HEK293 (cell line): ENCODE results near the gene KLHL29.

Source experiments
- CTCF ChIA-PET: fragments of 350-600 bp; formaldehyde crosslinking; extraction: SDS; loops from one replicate; lab custom pipeline; 2021; ENCODE audit warnings: antibody characterized with exemption; lab: Yijun Ruan, JAX
- POLR2A ChIA-PET: fragments of 300-600 bp; formaldehyde crosslinking; extraction: SDS; loops from one replicate; lab custom pipeline; 2020; ENCODE audit warnings: antibody characterized with exemption, inconsistent platforms; lab: Yijun Ruan, JAX
- H3K27ac ChIP-seq: fragments of 200-500 bp; sonication (Bioruptor generic); 2 replicates; pipeline ENCODE4 v1.5.1; 2014; ENCODE audit warnings: low read depth, low read length, control low read depth, inconsistent platforms; ENCODE audit errors: extremely low read depth
- H3K36me3 ChIP-seq, 2 experiments: fragments of 200-500 bp in 1 of 2; sonication (Bioruptor generic) in 1 of 2; 1 replicate in 1 of 2; 2 replicates in 1 of 2; pipeline ENCODE4 v1.5.1; 2014 to 2017; ENCODE audit warnings: inconsistent platforms in 2 of 2, low read length in 2 of 2; ENCODE audit not compliant: control insufficient read depth in 2 of 2, insufficient read depth in 1 of 2
- H3K4me1 ChIP-seq: fragments of 200-500 bp; sonication (Bioruptor generic); 2 replicates; pipeline ENCODE4 v1.5.1; 2014; ENCODE audit warnings: mild to moderate bottlenecking, low read length, inconsistent platforms; ENCODE audit not compliant: control insufficient read depth, insufficient read depth
- H3K4me3 ChIP-seq: 2 replicates; pipeline ENCODE4 v1.5.1; 2011; ENCODE audit warnings: low read depth, mild to moderate bottlenecking, control low read depth, low read length, moderate library complexity
- H3K9me3 ChIP-seq: fragments of 200-500 bp; sonication (Bioruptor generic); 2 replicates; pipeline ENCODE4 v1.5.1; 2014; ENCODE audit warnings: low read depth, low read length, inconsistent platforms; ENCODE audit not compliant: control insufficient read depth, insufficient read depth
- HOXC10 ChIP-seq: sonication (generic); formaldehyde crosslinking; IDR thresholded peaks from 2 replicates; pipeline ENCODE4 v1.8.1; 2023; ENCODE audit warnings: mild to moderate bottlenecking, missing genetic modification reagents
- KLF10 ChIP-seq: fragments of 450-650 bp; IDR thresholded peaks from 2 replicates; pipeline ENCODE4 v1.5.1; 2018; ENCODE audit warnings: missing biosample characterization, mild to moderate bottlenecking, missing genetic modification characterization
- KLF8 ChIP-seq: fragments of 450-650 bp; formaldehyde crosslinking; IDR thresholded peaks from 2 replicates; pipeline ENCODE4 v1.5.1; 2016; ENCODE audit warnings: missing biosample characterization, missing genetic modification characterization
- KLF9 ChIP-seq: fragments of 450-650 bp; formaldehyde crosslinking; IDR thresholded peaks from 2 replicates; pipeline ENCODE4 v1.5.1; 2016; ENCODE audit warnings: missing biosample characterization, missing genetic modification characterization, low read depth
- OSR2 ChIP-seq: fragments of 450-650 bp; formaldehyde crosslinking; IDR thresholded peaks from 2 replicates; pipeline ENCODE4 v1.5.1; 2016; ENCODE audit warnings: missing biosample characterization, missing genetic modification characterization
- OVOL3 ChIP-seq: fragments of 450-650 bp; formaldehyde crosslinking; IDR thresholded peaks from 2 replicates; pipeline ENCODE4 v1.5.1; 2016; ENCODE audit warnings: missing biosample characterization, missing genetic modification characterization
- PRDM1 ChIP-seq: fragments of 450-650 bp; formaldehyde crosslinking; IDR thresholded peaks from 2 replicates; pipeline ENCODE4; 2016; ENCODE audit warnings: missing biosample characterization, missing genetic modification characterization
- PRDM2 ChIP-seq: fragments of 450-650 bp; formaldehyde crosslinking; IDR thresholded peaks from 2 replicates; pipeline ENCODE4 v1.5.1; 2016; ENCODE audit warnings: missing biosample characterization, missing genetic modification characterization, borderline replicate concordance
- SCRT1 ChIP-seq: fragments of 450-650 bp; formaldehyde crosslinking; IDR thresholded peaks from 2 replicates; pipeline ENCODE4 v1.5.1; 2016; ENCODE audit warnings: missing biosample characterization, missing genetic modification characterization, borderline replicate concordance
- SCRT2 ChIP-seq: fragments of 450-650 bp; formaldehyde crosslinking; IDR thresholded peaks from 2 replicates; pipeline ENCODE4 v1.5.1; 2016; ENCODE audit warnings: missing biosample characterization, missing genetic modification characterization
- SETDB1 ChIP-seq: IDR thresholded peaks from one replicate; pipeline ENCODE4 v1.6.1; 2017; ENCODE audit warnings: mild to moderate bottlenecking, low read length, moderate library complexity, mixed read lengths; ENCODE audit not compliant: insufficient read length
- YY2 ChIP-seq: fragments of 450-650 bp; formaldehyde crosslinking; IDR thresholded peaks from 2 replicates; pipeline ENCODE4 v1.5.1; 2016; ENCODE audit warnings: missing biosample characterization, missing genetic modification characterization
- ZBTB17 ChIP-seq: fragments of 450-650 bp; formaldehyde crosslinking; IDR thresholded peaks from 2 replicates; pipeline ENCODE4 v1.5.1; 2016; ENCODE audit warnings: missing biosample characterization, missing genetic modification characterization
- ZBTB21 ChIP-seq: fragments of 450-650 bp; formaldehyde crosslinking; IDR thresholded peaks from 2 replicates; pipeline ENCODE4 v1.5.1; 2017; ENCODE audit warnings: missing biosample characterization, missing genetic modification characterization
- ZEB2 ChIP-seq: fragments of 450-650 bp; formaldehyde crosslinking; IDR thresholded peaks from 2 replicates; pipeline ENCODE4 v1.5.1; 2016; ENCODE audit warnings: missing biosample characterization, missing genetic modification characterization
- ZFHX2 ChIP-seq: fragments of 450-650 bp; formaldehyde crosslinking; conservative IDR thresholded peaks from 2 replicates; pipeline ENCODE4 v1.5.1; 2016; ENCODE audit warnings: missing biosample characterization, missing genetic modification characterization
- ZFP41 ChIP-seq: fragments of 450-650 bp; formaldehyde crosslinking; IDR thresholded peaks from 2 replicates; pipeline ENCODE4 v1.5.1; 2016; ENCODE audit warnings: missing biosample characterization, missing genetic modification characterization, borderline replicate concordance
- ZFP69B ChIP-seq: fragments of 450-650 bp; formaldehyde crosslinking; IDR thresholded peaks from 2 replicates; pipeline ENCODE4 v1.5.1; 2016; ENCODE audit warnings: missing biosample characterization, missing genetic modification characterization
- ZIC2 ChIP-seq: fragments of 450-650 bp; formaldehyde crosslinking; IDR thresholded peaks from 2 replicates; pipeline ENCODE4 v1.5.1; 2016; ENCODE audit warnings: missing biosample characterization, missing genetic modification characterization
- ZNF148 ChIP-seq: fragments of 450-650 bp; formaldehyde crosslinking; IDR thresholded peaks from 2 replicates; pipeline ENCODE4 v1.5.0; 2017; ENCODE audit warnings: missing biosample characterization, missing genetic modification characterization, borderline replicate concordance
- ZNF19 ChIP-seq: fragments of 450-650 bp; formaldehyde crosslinking; IDR thresholded peaks from 2 replicates; pipeline ENCODE4; 2016; ENCODE audit warnings: missing biosample characterization, missing genetic modification characterization, low read depth
- ZNF335 ChIP-seq: fragments of 450-650 bp; formaldehyde crosslinking; conservative IDR thresholded peaks from 2 replicates; pipeline ENCODE4 v1.5.1; 2016; ENCODE audit warnings: missing biosample characterization, missing genetic modification characterization
- ZNF521 ChIP-seq: fragments of 450-650 bp; formaldehyde crosslinking; IDR thresholded peaks from 2 replicates; pipeline ENCODE4 v1.5.1; 2017; ENCODE audit warnings: missing biosample characterization, mild to moderate bottlenecking, missing genetic modification characterization
- ZNF626 ChIP-seq: fragments of 450-650 bp; sonication (Bioruptor Pico); formaldehyde crosslinking; IDR thresholded peaks from 2 replicates; pipeline ENCODE4 v1.5.1; 2018; ENCODE audit warnings: missing biosample characterization, missing genetic modification characterization, inconsistent platforms
- ZNF658 ChIP-seq: fragments of 450-650 bp; formaldehyde crosslinking; IDR thresholded peaks from 2 replicates; pipeline ENCODE4; 2016; ENCODE audit warnings: missing biosample characterization, missing genetic modification characterization
- ZNF664 ChIP-seq: fragments of 450-650 bp; formaldehyde crosslinking; IDR thresholded peaks from 2 replicates; pipeline ENCODE4 v1.5.1; 2016; ENCODE audit warnings: missing biosample characterization, missing genetic modification characterization
- ZNF701 ChIP-seq: fragments of 450-650 bp; formaldehyde crosslinking; IDR thresholded peaks from 2 replicates; pipeline ENCODE4 v1.5.1; 2016; ENCODE audit warnings: missing biosample characterization, missing genetic modification characterization
- ZNF707 ChIP-seq: fragments of 450-650 bp; formaldehyde crosslinking; IDR thresholded peaks from 2 replicates; pipeline ENCODE4 v1.5.1; 2016; ENCODE audit warnings: missing biosample characterization, missing genetic modification characterization
- ZNF76 ChIP-seq: fragments of 450-650 bp; formaldehyde crosslinking; IDR thresholded peaks from 2 replicates; pipeline ENCODE4; 2016; ENCODE audit warnings: low read depth, missing biosample characterization, missing genetic modification characterization, borderline replicate concordance
- ZNF768 ChIP-seq: fragments of 450-650 bp; formaldehyde crosslinking; IDR thresholded peaks from 2 replicates; pipeline ENCODE4 v1.5.1; 2018; ENCODE audit warnings: missing biosample characterization, mild to moderate bottlenecking, missing genetic modification characterization
- TF ChIP-seq, protein P1 (sequence below): fragments of 450-650 bp; formaldehyde crosslinking; IDR thresholded peaks from 2 replicates; pipeline ENCODE4 v1.5.1; 2016; ENCODE audit warnings: missing biosample characterization, missing genetic modification characterization

The KLHL29 gene

DNA sequence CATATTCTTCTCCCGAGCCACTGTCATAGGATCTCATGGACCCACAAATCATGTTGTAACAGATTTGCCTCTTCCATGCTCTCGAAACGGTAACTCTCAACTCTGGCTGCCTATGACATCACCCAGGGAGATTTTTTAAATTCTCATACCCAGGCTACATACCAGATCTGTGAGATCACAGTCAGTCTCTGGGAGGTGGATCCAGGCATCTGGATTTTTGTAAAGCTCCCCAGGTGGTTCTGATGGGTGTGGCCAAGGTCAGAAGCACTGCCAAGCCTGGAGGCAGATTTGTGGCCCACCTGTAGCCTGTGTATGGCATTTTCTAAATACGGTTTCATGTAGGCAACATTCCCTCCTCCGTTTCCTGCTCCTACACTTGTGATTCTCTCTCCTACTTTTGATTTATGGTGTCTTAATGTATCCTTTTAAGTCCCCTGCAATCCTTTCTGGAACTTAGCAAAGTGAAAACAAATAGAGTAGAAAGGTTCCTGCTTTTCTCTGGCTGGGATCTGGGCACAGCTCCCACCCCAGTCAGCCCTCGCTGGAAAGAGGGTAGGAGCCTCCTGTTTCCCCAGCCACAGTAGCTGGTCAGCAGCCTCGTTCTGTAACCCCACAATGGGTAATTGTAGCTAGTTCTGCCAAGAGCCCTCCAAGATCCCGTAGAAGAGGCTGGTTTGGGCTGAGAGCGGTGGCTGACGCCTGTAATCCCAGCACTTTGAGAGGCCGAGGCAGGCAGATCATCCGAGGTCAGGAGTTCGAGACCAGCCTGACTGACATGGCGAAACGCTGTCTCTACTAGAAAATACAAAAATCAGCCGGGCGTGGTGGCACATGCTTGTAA is 96.2 kb downstream of the KLHL29 start:
- Histone ChIP-seq H3K27ac (no peak overlapping the region), H3K9me3 (no peaks in the 10 kb centered on the region), H3K4me1 (no peaks in the 10 kb centered on the region; the same call in 1 of the 2 replicates), H3K4me3 (no peak overlapping the region), H3K36me3 (no peaks in the 10 kb centered on the region)
- ChIA-PET POLR2A (interaction anchor here (0.6 kb wide), 1 partner anchor 235 kb away, joined by 3 read pairs; no protein-coding TSS in a partner anchor), CTCF (interaction anchor here (0.9 kb wide), 1 partner anchor 21 kb away, joined by 3 read pairs; no protein-coding TSS in a partner anchor)
- TF ChIP-seq ZFHX2: peak; percentile 65
- no peak for TF ChIP-seq ZNF768 (tag by site-specific recombination)
- TF ChIP-seq ZEB2: peak; percentile 56
- TF ChIP-seq ZNF658 (tag by site-specific recombination): no peak
- TF ChIP-seq ZNF19 (tag by site-specific recombination): no peak
- peak; percentile 36; the same call in 1 of the 2 replicates for TF ChIP-seq PRDM1 (tag by site-specific recombination)
- TF ChIP-seq KLF9 (tag by site-specific recombination): no peak; the same call in 1 of the 2 replicates
- TF ChIP-seq ZBTB17 (tag by site-specific recombination): peak; percentile 71
- TF ChIP-seq ZNF335: peak; percentile 36; the same call in 1 of the 2 replicates
- no peak for TF ChIP-seq HOXC10
- TF ChIP-seq ZIC2 (tag by site-specific recombination): no peak
- no peak for TF ChIP-seq OVOL3 (tag by site-specific recombination)
- TF ChIP-seq SETDB1: no peak
- TF ChIP-seq ZNF701: no peak
- TF ChIP-seq KLF10: peak; percentile 82
- no peak for TF ChIP-seq KLF8 (tag by site-specific recombination)
- TF ChIP-seq, protein P1, sequence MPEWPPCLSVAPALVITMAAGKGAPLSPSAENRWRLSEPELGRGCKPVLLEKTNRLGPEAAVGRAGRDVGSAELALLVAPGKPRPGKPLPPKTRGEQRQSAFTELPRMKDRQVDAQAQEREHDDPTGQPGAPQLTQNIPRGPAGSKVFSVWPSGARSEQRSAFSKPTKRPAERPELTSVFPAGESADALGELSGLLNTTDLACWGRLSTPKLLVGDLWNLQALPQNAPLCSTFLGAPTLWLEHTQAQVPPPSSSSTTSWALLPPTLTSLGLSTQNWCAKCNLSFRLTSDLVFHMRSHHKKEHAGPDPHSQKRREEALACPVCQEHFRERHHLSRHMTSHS (tag by site-specific recombination): no peak
- no peak for TF ChIP-seq YY2
- TF ChIP-seq ZNF148: no peak
- no peak for TF ChIP-seq OSR2 (tag by site-specific recombination)
- TF ChIP-seq SCRT2 (tag by site-specific recombination): peak; percentile 98
- no peak for TF ChIP-seq ZFP41 (tag by site-specific recombination)
- TF ChIP-seq SCRT1 (tag by site-specific recombination): peak; percentile 81
- no peak for TF ChIP-seq ZNF521
- TF ChIP-seq ZFP69B (tag by site-specific recombination): no peak; the same call in 1 of the 2 replicates
- TF ChIP-seq ZNF707: no peak
- no peak for TF ChIP-seq ZNF626 (tag by site-specific recombination)
- TF ChIP-seq ZNF76 (tag by site-specific recombination): no peak
- peak; percentile 85 for TF ChIP-seq ZBTB21 (tag by site-specific recombination)
- no peak for TF ChIP-seq PRDM2 (tag by site-specific recombination)
- no peak for TF ChIP-seq ZNF664 (tag by site-specific recombination)
